Pulmonary artery endothelial cell (primary cell): ENCODE measurements around the gene LRRC61. TPM values are rescaled to one million over a fixed set of nuclear protein-coding genes. Genes with fewer than 3 reads are reported as not detected.

ENCODE experiments used
- DNase-seq: peaks from one replicate; pipeline ENCODE4 v3.0.0-alpha.2; 2011; ENCODE audit warnings: low read depth, low spot score
- total RNA-seq: library from RNA; depleted of rRNA; stranded (reverse); fragments of >200 nt; gene quantifications from 2 replicates; pipeline ENCODE4 v1.2.3, GENCODE V29; 2014

The LRRC61 gene
- total RNA-seq, 1 donor from 2014 or later, result 0.07 TPM

- no peak for DNase-seq
These were observed 28.5 kb downstream of the LRRC61 start for GRCh38 chr7:150351587-150352194.

GRCh38 chr7:150355666-150356059, 32.5 kb downstream of the LRRC61 start:
- DNase-seq, result no peak

GRCh38 chr7:150356265-150356897, 33.2 kb downstream of the LRRC61 start:
- no peak for DNase-seq

GRCh38 chr7:150357270-150357669, 34.1 kb downstream of the LRRC61 start:
- no peak for DNase-seq

GRCh38 chr7:150357771-150358427, 34.7 kb downstream of the LRRC61 start:
- DNase-seq, result no peak

- no peak for DNase-seq
These were observed 35.3 kb downstream of the LRRC61 start for GRCh38 chr7:150358433-150358832.

GRCh38 chr7:150358988-150359621, 36.0 kb downstream of the LRRC61 start:
- no peak for DNase-seq

GRCh38 chr7:150359622-150360362, 36.6 kb downstream of the LRRC61 start:
- no peak for DNase-seq

- DNase-seq, result no peak
These were observed 37.4 kb downstream of the LRRC61 start for GRCh38 chr7:150360363-150361058.

GRCh38 chr7:150361402-150361801, 38.2 kb downstream of the LRRC61 start:
- DNase-seq, result no peak

- DNase-seq, result no peak
These were observed 38.9 kb downstream of the LRRC61 start for GRCh38 chr7:150361807-150362621.

GRCh38 chr7:150363370-150363769, 40.2 kb downstream of the LRRC61 start:
- no peak for DNase-seq

GRCh38 chr7:150363872-150364271, 40.7 kb downstream of the LRRC61 start:
- no peak for DNase-seq

- no peak for DNase-seq
These were observed 42.0 kb downstream of the LRRC61 start for GRCh38 chr7:150365194-150365593.

- DNase-seq, result no peak
These were observed 42.7 kb downstream of the LRRC61 start for GRCh38 chr7:150365673-150366398.

GRCh38 chr7:150367677-150368095, 44.5 kb downstream of the LRRC61 start:
- DNase-seq, result no peak

GRCh38 chr7:150368096-150368883, 45.1 kb downstream of the LRRC61 start, which contains the start of gene REPIN1:
REPIN1 (plus strand) TSS chr7:150368822; CDS start chr7:150369712, 890 bp downstream.
- peak; percentile 71 for DNase-seq
